GM18526 (cell line): ENCODE results near the gene SLC2A4.

Experiments used
- POLR2A ChIP-seq: IDR thresholded peaks from 3 replicates; pipeline ENCODE4 v1.6.1; 2011; ENCODE audit not compliant: insufficient read length; ENCODE audit errors: extremely low read depth

Gene SLC2A4

DNA sequence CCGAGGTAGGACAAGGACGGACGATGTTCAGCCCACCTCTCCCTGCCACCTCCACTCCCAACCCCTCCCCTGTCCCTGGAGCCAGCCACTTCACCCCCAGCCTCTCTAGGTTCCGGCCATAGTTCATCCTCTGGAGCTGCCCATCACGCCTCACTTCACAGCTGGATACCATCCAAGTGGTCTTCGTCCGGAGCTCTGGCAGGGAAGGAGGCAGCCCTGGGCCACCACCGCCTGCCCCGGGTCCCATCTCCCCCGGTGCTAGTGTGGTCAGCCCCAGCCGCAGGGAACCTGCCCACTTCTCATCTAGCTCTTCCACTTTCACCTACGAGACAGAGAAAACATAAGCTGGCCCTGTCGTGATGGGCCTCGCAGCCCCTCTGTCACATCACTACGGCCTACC lies 39.9 kb downstream of the SLC2A4 start:
- no peak for TF ChIP-seq POLR2A

DNA sequence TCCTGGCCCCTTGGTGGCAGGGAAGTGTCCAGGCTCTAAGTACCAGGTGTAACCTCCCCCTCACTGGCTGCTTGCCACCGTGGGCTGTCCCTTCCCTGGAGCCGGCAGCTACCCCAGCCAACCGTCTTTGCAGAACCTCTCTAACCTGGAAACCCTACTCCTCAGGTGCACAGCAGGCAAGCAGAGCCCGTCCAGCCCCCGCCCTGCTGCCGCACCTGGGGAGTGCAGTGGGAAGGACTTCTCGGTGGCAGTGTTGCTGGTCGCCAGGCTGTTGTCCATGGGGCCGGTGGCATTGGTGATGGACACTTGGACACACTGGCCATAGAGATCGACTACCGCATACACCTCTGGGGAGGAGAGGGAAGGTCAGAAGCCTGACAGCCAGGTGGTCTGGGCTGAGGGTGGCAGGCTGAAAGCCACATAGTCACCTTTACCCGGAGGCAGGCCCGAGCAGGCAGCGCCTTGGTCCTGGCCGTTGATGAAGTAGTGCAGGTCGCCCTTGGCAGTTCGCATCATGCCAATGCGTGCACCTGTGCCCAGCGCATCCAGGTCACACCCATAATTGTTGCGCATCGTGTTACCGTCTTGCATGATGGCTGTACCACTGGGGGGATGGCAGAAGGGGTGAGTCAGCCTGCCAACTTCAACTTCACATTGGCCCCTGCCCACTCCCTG lies 41.1 kb downstream of the SLC2A4 start:
- TF ChIP-seq POLR2A = no peak

DNA sequence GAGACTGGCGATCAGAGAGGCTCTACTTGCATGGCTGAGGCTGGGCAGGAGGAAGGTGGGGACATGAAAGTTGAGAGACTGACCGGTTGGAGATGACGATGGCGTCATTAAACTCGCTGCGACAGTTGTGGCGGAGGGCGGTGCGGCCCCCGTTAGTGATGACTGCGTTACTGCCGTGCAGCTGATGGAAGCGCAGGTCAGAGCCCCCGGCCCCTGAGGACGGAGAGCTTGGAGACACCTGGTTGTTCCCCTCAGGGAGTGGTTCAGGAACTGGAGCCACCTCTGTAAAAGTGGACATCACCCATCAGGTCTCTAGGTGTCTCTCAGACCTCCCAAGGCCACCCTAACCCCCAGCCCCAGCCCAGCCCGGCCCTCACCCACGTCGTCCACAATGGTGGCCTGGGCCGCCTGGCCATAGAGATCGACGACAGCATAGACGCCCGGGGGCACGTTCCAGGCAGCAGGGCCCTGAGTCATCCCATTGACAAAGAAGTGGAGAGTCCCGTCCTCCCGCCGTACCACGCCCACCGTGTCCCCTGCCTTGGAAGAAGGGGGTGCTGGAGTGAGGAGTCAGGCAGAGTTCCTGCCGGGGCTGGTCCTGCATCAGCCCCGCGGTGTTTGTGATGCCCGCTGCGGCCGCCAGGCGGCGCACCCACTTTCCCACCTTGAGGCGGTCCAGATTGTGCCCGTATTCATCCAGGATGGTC lies 42.4 kb downstream of the SLC2A4 start:
- TF ChIP-seq POLR2A = no peak

DNA sequence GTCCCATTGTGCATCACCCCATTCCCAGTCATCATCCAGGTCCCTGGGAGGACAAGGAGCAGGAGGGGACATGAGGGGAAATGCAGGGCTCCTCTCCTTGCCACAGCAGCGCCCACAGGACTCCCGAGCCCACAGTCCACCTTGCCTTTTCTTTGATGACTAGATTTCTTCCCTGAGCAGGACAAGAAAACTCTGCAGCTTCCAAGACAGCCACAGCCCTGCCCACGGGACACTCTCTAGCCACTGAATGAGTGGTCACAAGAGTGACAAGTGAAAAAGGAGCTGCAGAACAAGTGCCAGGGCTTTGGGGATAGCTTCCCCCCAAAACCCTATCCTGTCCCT lies 42.9 kb downstream of the SLC2A4 start:
- TF ChIP-seq POLR2A = no peak

DNA sequence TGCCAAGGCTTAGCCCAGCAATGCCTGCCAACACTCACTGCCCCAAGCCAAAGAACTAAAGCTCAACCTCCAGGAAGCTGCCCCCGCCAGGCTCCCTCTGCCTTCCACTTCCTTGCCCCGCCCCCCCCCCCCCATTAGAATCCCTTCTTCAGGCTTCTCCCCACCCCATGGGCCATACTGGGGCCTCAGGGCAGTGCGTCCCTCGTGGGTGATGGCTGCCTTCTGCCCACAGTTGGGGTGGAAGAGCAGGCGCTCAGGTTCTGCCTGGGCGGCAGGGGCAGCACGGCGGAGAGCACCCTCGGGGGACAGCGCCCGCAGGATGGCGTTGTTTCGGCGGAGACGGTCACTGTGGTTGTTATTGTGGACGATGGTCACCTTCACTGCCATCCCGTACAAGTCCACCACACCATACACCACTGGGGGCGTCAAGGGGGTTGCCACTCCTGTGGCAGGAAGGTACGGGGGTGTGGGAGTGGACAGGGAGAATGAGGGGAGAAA lies 43.6 kb downstream of the SLC2A4 start:
- TF ChIP-seq POLR2A = no peak

DNA sequence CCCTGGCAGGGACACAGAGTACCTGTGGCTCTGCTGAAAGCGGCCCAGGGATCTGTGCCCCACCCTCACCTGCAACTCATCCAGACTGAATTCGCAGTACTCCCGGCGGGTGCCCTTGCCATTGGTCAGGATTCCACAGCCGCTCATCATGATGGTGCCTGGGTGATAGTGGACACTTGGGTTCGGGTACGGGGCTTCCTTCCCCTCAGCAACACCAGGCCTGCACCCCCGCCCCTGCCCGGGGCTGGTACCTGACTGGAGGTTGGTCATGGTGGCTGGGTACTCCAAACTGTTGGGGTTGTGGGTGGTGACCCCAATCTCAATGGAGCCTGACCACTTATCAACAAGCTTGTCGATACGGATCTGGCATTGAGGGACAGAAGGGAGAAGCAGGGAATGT lies 44.7 kb downstream of the SLC2A4 start:
- no peak for TF ChIP-seq POLR2A

DNA sequence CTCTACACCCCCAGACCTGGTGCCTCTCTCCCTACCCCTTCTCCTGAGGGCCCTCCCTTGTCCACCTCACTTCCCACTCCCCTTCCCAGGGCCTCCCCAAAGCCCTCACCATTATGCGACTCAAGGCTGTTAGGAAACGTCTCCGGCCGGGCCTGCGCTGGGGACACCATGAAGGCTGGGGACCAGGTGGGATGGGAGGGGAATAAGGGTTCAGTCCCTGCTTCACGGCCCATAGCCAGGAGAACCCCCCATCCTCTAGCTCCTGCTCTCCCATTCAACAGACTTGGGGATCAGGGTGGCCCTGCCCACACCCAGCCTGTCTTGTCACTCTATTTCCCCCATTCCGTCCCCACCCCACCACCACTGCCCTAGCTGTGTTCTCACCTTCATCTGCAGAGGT lies 45.5 kb downstream of the SLC2A4 start:
- TF ChIP-seq POLR2A = no peak

DNA sequence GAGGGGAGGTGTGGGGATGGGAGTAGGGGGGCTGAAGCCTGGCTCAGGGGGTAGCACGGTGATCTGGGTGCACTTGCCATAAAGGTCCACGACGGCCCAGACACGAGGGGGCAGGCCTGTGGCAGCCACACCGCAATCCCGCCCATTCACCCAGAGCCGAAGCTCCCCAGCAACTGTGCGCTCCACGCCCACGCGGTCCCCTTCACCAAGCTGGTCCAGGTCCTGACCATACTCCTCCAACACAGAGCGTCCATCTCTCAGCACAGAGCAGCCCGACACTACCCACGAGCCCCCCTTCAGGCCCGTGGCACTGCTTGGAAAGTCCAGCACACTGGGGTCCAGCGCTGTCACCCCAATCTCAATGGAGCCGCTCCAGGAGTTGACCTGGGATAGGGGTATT lies 46.0 kb downstream of the SLC2A4 start:
- TF ChIP-seq POLR2A = no peak

DNA sequence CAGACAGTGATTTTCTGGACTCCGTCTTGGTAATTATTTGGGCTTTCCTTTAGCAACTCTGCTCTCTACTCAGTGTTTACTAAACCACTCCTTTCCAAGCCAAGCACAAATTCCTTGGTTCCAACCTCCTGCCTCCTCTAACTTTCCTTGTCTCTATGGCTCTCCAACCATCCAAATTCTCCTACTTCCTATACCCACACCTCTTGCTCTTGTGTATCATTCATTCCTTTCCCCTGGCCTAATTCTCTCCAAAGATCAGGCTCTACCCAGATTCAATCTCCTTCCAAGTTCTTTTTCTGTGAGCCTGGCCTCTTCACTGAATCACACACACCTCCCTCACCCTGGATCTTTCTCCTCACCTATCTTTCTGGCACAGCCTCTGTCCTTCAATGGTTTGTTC lies 46.5 kb downstream of the SLC2A4 start:
- no peak for TF ChIP-seq POLR2A

DNA sequence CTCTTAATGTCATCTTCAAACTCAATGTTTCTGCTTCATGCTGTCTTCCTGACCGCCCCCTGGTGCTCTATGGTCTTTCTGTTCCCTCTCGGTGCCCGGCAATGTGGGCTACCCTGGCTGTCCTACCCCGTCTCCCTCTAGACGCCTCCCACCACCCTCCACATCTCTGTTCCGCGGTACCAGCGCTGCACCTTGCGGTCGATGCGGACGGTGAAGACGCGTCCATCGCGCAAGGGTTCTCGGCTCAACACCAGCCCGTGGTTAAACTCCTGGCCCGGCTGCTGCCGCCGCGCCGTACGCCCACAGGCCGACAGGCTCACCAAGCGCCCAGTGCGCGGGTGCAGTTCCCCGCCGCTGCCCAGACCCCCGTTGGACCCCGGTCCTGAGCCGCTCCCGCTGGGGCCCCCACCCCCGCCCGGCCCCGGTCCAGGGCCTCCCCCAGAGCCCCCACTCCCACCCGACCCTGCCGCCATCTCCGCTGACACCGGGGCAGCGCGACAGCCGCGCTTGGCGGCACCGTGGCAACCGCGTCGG lies 47.4 kb downstream of the SLC2A4 start, which contains the start of gene NEURL4:
TSS of gene NEURL4 (minus strand) at position 496 of the 534 bp plus-strand sequence. CDS start at position 473, 23 bp downstream.
- TF ChIP-seq POLR2A = no peak

DNA sequence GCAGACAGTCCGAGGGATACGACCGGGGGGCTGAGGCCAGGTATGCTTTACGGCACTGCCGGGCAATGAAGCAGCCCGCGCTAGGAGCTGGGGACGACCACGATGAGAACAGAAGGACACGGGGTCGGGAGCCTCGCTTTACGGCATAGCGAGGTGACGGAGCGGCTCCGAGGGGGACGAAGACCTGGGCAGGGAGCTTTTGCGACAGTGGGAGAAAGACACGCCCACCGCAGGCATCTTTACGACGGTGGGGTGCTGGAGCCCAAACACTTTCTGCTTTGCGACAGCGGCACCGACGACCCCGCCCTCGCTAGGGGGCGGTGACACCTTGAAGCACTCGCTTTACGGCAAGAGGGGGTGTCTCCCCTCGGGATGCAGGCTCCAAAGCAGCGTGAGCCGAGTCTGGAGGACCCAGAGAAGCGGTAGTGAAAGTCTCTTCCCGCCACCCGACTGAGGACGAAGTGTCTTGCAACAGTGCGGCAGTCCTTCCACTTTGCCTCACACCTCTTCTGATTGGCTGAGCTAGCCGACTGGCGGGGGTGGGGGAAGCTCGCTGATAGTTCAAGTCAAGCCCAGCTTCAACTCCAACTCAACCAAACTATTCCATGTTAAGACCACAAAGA lies 48.0 kb downstream of the SLC2A4 start:
- peak; percentile 60 for TF ChIP-seq POLR2A

DNA sequence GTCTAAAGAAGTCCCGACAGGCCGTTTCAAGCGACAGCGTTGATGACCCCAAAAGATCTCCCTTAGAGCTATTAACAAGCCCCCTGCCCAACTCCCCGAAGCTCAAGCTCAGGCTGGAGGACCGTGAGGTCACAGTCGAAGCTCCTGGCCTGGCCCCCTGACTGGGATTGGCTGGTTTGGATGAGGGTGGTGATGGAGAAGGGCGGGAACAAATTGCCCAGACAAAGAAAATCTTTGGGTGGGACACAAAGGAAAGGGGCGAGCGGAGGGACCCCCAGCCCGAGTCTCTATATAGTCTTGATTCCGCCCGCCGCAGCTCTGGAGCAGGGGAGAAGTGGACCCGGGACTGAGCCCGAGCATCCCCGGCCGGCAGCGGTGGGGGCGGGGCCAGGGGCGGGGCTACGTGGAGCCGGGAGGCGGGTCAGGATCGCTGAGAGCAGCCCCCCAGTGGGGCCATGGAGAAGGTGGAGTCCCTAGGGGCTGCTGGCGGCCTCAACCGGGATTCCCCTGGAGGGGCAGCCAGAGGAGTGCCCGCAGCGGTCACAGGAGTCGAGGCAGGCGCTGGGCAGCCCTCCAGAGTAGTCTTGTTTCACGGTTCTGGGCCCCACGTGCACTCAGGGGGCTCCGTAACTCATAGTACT lies 48.6 kb downstream of the SLC2A4 start:
- peak; percentile 24 for TF ChIP-seq POLR2A

DNA sequence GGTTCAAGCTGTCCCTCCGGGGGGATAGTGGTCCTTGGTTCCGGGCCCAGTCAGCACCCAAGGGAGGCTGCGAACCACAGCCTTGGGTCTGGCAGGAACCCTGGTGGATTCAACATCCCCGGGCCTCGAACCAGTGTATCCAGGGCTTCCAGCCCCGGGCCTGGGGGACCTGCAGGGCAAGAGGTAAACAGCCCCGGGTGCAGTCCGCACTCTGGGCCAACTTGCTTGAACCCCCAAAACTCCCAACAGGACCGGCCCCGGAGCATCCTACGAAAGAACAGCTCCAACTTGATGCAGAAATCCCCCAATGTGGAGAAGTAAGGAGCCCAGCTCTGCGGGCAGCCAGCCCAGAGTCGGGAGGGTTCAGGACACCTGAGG lies 49.1 kb downstream of the SLC2A4 start:
- no peak for TF ChIP-seq POLR2A

DNA sequence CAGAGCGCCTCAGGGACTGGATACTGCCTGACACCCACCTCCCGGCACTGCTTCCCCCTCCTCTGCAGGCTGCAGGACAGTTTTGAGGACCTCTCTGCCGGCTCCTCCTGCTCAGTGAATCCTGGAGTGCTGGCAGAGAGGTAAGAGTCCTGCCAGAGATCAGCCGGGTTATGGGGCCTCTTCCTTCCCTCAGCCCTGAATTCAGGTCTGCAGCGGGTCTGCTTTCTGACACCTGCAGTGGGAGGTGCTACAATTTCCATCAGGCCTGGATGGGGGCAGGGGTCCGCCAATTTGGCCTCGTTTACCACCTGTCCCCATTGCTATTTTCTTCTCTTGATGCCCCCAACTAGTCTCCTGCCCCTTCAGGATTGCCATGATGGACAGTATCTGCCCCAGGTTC lies 50.6 kb downstream of the SLC2A4 start:
- no peak for TF ChIP-seq POLR2A

DNA sequence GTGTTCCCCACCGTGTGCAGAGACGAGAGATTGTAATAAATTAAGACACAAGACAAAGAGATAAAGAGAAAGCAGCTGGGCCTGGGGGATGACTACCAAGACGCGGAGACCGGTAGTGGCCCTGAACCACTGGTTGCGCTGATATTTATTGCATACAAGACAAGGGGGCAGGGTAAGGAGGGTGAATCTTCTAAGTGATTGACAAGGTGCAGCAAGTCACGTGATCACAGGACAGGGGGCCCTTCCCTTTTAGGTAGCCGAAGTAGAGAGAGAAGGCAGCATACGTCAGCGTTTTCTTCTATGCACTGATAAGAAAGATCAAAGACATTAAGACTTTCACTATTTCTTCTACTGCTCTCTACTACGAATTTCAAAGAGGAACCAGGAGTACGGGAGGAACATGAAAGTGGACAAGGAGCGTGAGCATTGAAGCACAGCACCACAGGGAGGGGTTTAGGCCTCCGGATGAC lies 51.1 kb downstream of the SLC2A4 start:
- peak; percentile 33 for TF ChIP-seq POLR2A
